NCI-H82 treated with DMSO at 0.1 percent for 48 hours (cell line): ENCODE data around the gene CDH16.

ENCODE experiments used
- DNase-seq: peaks from one replicate; lab custom pipeline; 2025; ENCODE audit not compliant: unreplicated experiment; lab: John Stamatoyannopoulos, UW

CDH16 gene

GRCh38 chr16:66930189-66930588 lies 11.5 kb upstream of the CDH16 start:
- peak; percentile 22 for DNase-seq

DNA sequence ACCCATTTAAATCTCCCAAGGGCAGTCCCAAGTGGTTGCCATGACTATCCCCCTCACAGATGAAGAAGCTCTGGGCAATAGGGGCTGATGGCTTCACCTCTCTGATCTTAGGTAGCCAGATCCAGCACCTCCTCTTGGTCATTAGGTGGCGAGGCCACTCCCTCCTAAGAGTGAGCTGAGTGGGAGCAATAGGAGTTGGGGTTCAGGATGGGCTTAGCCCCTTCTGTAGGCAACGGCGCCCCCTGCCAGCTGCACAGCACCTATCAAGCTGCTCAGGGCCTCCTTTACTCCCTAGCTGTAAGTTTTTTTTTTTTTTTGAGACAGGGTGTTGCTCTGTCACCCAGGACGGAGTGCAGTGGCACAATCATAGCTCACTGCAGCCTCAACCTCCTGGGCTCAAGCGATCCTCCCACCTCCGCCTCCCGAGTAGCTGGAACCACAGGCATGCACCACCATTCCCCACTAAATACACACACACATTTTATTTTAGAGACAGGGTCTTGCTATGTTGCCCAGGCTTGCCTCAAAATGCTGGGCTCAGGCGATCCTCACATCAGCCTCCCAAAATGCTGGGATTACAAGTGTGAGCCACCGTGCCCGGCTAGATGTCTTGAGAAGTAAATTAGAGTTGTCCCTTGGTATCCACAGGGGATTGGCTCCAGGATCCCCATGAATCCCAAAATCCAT lies 10.2 kb upstream of the CDH16 start:
- DNase-seq, result no peak

- DNase-seq, result no peak
These were observed 9.4 kb upstream of the CDH16 start for GRCh38 chr16:66927918-66928649.

GRCh38 chr16:66926961-66927436 lies 8.3 kb upstream of the CDH16 start:
- no peak for DNase-seq

GRCh38 chr16:66926171-66926947 lies 7.7 kb upstream of the CDH16 start:
- no peak for DNase-seq

- no peak for DNase-seq
These were observed 6.7 kb upstream of the CDH16 start, which contains the start of gene RRAD for GRCh38 chr16:66925322-66925840. Gene RRAD, minus strand, starts transcription at chr16:66925535. Its CDS starts 356 bp downstream, at chr16:66925179.

DNA sequence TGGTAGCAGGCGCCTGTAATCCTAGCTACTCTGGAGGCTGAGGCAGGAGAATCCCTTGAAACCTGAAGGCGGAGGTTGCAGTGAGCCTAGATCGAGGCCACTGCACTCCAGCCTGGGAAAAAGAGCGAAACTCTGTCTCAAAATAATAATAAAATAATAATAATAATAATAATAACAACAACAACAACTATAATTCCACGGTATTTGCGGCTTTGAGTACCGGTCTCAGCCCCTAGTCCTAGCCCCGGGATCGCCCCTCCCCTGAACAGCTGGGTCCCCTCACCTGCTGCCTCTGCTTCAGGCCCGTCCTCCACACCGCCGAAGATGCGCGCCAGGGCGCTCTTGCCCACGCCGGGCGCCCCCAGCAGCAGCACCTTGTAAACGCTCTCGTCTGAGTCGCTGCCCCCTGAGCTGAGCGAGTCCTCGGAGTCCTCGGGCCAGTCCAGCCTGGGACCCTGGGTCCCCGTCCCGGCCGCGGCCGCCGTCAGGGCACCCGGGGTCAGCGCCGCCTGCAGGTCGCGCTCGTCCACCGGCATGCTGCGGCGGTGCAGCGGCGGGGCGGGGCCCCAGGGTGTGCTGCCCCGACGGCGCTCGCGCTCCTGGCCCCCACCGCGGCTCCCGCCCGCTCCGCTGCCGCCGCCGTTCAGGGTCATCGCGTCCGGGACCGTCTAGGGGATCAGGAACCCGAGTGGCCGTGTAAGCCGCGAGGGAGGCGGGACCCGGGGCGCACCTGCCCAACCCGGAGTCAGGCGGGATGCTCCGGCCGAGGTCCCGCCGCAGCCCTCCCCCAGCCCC lies 6.0 kb upstream of the CDH16 start:
- no peak for DNase-seq

DNA sequence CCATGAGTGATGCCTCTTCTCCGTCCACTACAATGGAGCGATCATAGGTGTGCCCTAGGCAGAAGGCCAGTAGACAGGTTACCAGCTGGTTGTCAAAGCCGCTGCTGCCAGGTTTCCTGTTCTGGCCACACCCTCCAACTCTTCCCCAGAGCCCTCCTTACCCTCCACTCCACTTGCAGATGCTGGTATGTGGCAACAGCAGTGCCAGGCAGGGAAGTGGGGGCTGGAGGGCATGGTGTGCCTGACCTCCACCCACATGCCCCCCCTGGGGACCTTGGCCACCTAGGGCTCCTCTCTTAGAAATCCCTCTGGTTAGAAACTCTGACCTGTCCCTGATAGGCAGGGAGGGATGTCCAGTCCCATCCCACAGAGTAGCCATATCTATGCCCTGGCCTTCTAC lies 5.2 kb upstream of the CDH16 start:
- DNase-seq, result no peak

GRCh38 chr16:66923247-66923731 lies 4.6 kb upstream of the CDH16 start:
- DNase-seq, result peak; percentile 64

- DNase-seq, result no peak
These were observed 3.2 kb upstream of the CDH16 start for GRCh38 chr16:66921729-66922450.

DNA sequence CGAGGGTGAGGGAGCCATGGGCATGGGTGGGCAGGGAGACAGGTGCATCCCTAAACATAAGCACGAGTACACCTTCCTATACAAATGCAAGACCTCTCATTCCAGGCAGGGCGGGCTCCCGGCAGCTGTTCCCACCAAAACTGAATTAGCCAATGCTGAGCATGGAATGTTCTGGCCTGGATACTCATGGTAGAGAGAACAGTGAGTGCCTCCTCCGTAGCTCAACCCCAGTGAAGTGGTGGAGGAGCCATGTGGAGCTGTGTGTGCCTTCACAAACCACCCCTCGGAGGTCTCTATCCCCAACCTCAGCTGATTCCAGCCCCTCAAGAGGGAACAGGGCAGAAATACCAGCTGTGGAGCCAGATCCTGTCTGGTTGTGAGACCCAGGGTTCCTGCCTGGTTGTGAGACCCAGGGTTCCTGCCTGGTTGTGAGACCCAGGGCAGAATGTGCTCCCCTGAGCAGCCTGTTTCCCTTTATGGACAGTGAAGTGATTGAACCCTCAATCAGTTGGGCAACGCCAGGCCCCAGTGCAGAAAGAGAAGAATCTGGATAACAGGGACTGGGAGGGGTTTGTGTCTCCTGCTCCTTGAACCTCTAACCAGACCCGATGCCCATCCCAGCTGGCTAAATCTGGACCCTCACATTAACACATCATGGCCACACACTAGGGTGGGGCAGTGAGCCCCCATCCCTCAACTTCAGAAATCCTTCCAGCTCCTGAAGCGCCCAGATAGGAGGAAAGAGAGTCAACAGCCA lies 2.4 kb upstream of the CDH16 start:
- no peak for DNase-seq

GRCh38 chr16:66920299-66920590 lies 1.6 kb upstream of the CDH16 start:
- DNase-seq, result no peak

GRCh38 chr16:66919569-66920298 lies 1.0 kb upstream of the CDH16 start:
- peak; percentile 15 for DNase-seq

DNA sequence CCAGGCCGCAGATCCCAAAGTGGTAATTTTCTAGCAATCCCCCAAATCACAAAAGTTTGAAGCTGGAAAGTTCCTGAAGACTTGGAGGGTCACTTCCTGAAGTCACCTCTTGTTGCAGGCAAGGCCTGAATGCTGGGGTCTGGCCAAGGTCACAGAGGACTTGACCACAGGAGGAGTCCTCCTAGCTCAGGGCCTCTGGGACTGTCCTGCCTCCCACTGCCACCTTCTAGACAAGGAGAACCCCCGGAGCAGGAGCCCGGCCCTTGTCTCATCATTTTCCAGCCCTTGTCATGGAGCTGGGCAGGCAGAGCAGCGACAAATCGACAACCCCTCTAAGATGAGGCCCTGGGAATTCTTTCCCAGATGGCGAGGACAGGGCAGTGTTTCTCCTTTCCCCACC lies 330 bp downstream of the CDH16 start:
- DNase-seq, result no peak

- DNase-seq, result no peak
These were observed 944 bp downstream of the CDH16 start for GRCh38 chr16:66917741-66918140.

DNA sequence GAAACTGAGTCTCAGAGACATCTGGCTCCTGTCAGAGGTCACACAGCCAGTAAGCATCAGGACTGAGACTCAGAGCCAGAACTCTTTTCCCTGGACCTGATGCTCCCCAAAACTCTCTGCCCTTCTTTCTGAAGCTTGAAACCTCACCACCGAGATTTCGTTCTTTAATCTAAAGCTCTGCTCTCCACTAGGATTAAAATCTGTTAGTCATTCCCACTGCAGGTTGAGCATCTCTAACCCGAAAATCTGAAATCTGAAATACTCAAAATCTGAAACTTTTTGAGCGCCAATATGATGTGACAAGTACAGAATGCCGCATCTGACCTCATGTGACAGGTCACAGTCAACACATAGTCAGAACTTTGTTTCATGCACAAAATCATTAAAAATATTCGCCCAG lies 2.2 kb downstream of the CDH16 start:
- DNase-seq, result no peak

DNA sequence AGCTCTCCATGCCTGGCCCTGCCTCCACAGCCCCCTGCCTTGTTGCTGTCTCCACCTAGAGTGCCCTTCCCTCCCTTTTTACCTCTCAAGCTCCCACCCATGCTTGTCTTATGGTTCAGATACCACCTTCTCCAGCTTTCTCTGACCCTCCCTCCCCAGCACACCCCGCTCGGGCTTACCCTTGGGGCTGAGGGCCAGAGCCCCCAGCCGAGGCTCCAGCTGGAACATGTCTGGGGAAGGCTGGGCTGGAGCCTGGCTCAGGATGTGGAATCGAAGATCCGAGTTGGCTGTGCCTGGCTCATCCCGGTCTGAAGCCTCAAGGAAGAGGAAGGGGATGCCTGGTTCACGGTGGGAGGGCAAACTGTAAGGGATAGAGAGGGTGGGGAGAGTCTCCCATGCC lies 3.6 kb downstream of the CDH16 start:
- no peak for DNase-seq

GRCh38 chr16:66914541-66914940 lies 4.1 kb downstream of the CDH16 start:
- DNase-seq, result no peak

DNA sequence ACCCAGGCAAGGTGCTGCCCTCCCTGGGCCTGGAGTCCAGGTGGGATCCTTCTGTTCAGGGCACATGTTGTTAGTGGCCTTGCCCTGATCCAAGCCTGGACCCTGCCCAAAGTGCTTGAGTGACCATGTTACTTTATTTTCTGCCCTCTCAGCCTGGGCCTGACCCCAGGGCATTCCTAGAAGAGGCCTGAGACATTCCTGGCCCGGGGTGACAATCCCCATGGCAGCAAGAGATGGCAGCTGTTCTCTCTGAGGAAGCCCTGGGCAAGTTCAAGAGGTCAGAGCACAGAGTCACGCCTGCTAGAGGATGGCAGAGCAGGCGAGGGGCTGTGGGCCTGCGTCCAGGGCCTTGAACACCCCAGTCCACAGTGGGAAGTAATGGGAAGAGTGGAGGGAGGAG lies 5.0 kb downstream of the CDH16 start:
- no peak for DNase-seq
